Upper lobe of left lung (tissue), 4 donors: ENCODE measurements around the gene METTL17.
"Not testable (repeated sequence)": the region's sequence is repeated elsewhere in the genome, so short reads cannot be mapped to it uniquely, and the experiment has no call there.

ENCODE experiments used
- CTCF ChIP-seq, 6 experiments: fragments of 450-650 bp in 4 of 6; fragments of 200-600 bp in 2 of 6; sonication (generic) in 2 of 6; IDR thresholded peaks; one replicate each; pipeline ENCODE4 v1.5.1; 2016 to 2019; ENCODE audit warnings: antibody characterized with exemption in 6 of 6
- EP300 ChIP-seq, 4 donors: sonication (generic); formaldehyde crosslinking; IDR thresholded peaks; one replicate each; pipeline ENCODE4 v1.5.1; 2017; ENCODE audit warnings: antibody characterized with exemption in 4 of 4, control low read depth in 2 of 4
- POLR2A ChIP-seq, 4 donors: fragments of 450-650 bp; IDR thresholded peaks; one replicate each; pipeline ENCODE4 v1.5.1; 2016 to 2017; ENCODE audit warnings: antibody characterized with exemption in 4 of 4, mild to moderate bottlenecking in 2 of 4
- POLR2AphosphoS5 ChIP-seq, 2 donors: sonication (generic); formaldehyde crosslinking; IDR thresholded peaks; one replicate each; pipeline ENCODE4 v1.5.1; 2017; ENCODE audit warnings: antibody characterized with exemption in 2 of 2

- not testable (repeated sequence) for TF ChIP-seq CTCF, POLR2AphosphoS5, POLR2A, EP300 (IDR thresholded peaks at IDR 0.05)
Observed at GRCh38 chr14:20985650-20986049, 4.1 kb upstream of the METTL17 start.
